Activated CD4-positive, CD25-positive, alpha-beta regulatory T cell treated with anti-CD3 and anti-CD28 coated beads, Interleukin-2, amount 50 U/mL, for 16 hours (primary cell): ENCODE data around the gene PDLIM3.

Experiments used
- DNase-seq: peaks from one replicate; pipeline ENCODE4 v3.0.0-alpha.2; 2020; ENCODE audit warnings: low read depth, low spot score

Gene PDLIM3

GRCh38 chr4:185471235-185472102 lies 63.8 kb downstream of the PDLIM3 start, which contains the start of gene CCDC110:
TSS of gene CCDC110 (minus strand) at chr4:185471733. CDS start at chr4:185471683, 50 bp downstream.
- DNase-seq: peak; percentile 71

GRCh38 chr4:185470501-185471195 lies 64.7 kb downstream of the PDLIM3 start:
- peak; percentile 15 for DNase-seq

- no peak for DNase-seq
Measured at GRCh38 chr4:185469580-185470154, 65.6 kb downstream of the PDLIM3 start.

GRCh38 chr4:185468999-185469398 lies 66.3 kb downstream of the PDLIM3 start:
- no peak for DNase-seq

GRCh38 chr4:185467991-185468390 lies 67.3 kb downstream of the PDLIM3 start:
- DNase-seq: no peak

GRCh38 chr4:185467101-185467500 lies 68.2 kb downstream of the PDLIM3 start:
- DNase-seq: no peak

- no peak for DNase-seq
Measured at GRCh38 chr4:185465707-185466106, 69.6 kb downstream of the PDLIM3 start.

GRCh38 chr4:185464887-185465286 lies 70.4 kb downstream of the PDLIM3 start:
- DNase-seq: no peak

- no peak for DNase-seq
Measured at GRCh38 chr4:185464183-185464582, 71.1 kb downstream of the PDLIM3 start.

- DNase-seq: no peak
Measured at GRCh38 chr4:185463541-185463940, 71.8 kb downstream of the PDLIM3 start.

GRCh38 chr4:185461565-185461964 lies 73.7 kb downstream of the PDLIM3 start:
- no peak for DNase-seq

- no peak for DNase-seq
Measured at GRCh38 chr4:185457136-185457535, 78.2 kb downstream of the PDLIM3 start.

- DNase-seq: no peak
Measured at GRCh38 chr4:185456131-185456530, 79.2 kb downstream of the PDLIM3 start.
